GM10248 (cell line): ENCODE results near the gene OCSTAMP.

Experiments
- CTCF ChIA-PET: fragments of 300-600 bp; sonication (Branson Sonifier 250); formaldehyde crosslinking; extraction: SDS; loops from one replicate; lab custom pipeline; 2021; ENCODE audit warnings: antibody characterized with exemption; lab: Yijun Ruan, JAX
- POLR2A ChIA-PET: fragments of 350-650 bp; sonication (Branson Sonifier 250); formaldehyde crosslinking; extraction: SDS; loops from one replicate; lab custom pipeline; 2020; ENCODE audit warnings: antibody characterized with exemption; lab: Yijun Ruan, JAX
- DNase-seq: peaks from one replicate; pipeline ENCODE4 v3.0.0; 2012; ENCODE audit errors: extremely low spot score
- TF ChIP-seq, protein P1 (sequence below): IDR thresholded peaks from 2 replicates; pipeline ENCODE4 v1.5.1; 2012; ENCODE audit warnings: mild to moderate bottlenecking, low read depth; ENCODE audit errors: extremely low read depth, missing control alignments, control extremely low read depth

Gene OCSTAMP

GRCh38 chr20:46588532-46589511, 38.4 kb upstream of the OCSTAMP start:
- peak; percentile 26 for DNase-seq
- POLR2A ChIA-PET: no interaction called here
- CTCF ChIA-PET: interaction anchor here (2.1 kb wide), 1 partner anchor 27 kb away, joined by 9 read pairs; no protein-coding TSS in a partner anchor
- TF ChIP-seq, protein P1, sequence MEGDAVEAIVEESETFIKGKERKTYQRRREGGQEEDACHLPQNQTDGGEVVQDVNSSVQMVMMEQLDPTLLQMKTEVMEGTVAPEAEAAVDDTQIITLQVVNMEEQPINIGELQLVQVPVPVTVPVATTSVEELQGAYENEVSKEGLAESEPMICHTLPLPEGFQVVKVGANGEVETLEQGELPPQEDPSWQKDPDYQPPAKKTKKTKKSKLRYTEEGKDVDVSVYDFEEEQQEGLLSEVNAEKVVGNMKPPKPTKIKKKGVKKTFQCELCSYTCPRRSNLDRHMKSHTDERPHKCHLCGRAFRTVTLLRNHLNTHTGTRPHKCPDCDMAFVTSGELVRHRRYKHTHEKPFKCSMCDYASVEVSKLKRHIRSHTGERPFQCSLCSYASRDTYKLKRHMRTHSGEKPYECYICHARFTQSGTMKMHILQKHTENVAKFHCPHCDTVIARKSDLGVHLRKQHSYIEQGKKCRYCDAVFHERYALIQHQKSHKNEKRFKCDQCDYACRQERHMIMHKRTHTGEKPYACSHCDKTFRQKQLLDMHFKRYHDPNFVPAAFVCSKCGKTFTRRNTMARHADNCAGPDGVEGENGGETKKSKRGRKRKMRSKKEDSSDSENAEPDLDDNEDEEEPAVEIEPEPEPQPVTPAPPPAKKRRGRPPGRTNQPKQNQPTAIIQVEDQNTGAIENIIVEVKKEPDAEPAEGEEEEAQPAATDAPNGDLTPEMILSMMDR: no peak

- ChIA-PET POLR2A (no interaction called here), CTCF (interaction anchor here (1.7 to 2.1 kb wide), 2 partner anchors 26 to 31 kb away, joined by 4 to 9 read pairs; no protein-coding TSS in a partner anchor)
- TF ChIP-seq, protein P1: no peak
- no peak for DNase-seq
These were observed 37.5 kb upstream of the OCSTAMP start for GRCh38 chr20:46587986-46588385.

DNA sequence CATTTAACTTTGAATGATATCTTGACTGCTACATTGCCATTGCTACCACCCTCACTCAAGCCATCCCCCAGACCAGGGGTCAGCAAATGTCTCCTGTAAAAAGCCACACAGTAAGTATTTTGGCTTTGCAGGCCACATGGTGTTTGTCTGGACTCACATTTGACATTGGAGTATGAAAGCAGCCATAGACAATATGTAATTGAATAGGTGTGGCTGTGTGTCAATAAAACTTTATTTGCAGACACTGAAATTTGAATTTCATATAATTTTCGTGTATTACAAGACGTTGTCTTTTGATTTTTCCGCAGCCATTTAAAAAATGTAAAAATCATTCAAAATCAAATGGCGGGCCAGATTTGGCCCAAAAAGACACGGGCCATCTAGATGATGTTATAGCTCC, 36.3 kb upstream of the OCSTAMP start:
- TF ChIP-seq, protein P1: no peak
- ChIA-PET POLR2A (no interaction called here), CTCF (interaction anchor here (0.9 to 1.7 kb wide), 3 partner anchors 22 to 30 kb away, joined by 3 to 7 read pairs (median 4); no protein-coding TSS in a partner anchor)
- DNase-seq: no peak

- DNase-seq: no peak
- ChIA-PET CTCF (interaction anchor here (4.9 kb wide), 1 partner anchor 22 kb away, joined by 18 read pairs; no protein-coding TSS in a partner anchor), POLR2A (no interaction called here)
- TF ChIP-seq, protein P1: no peak
These were observed 34.1 kb upstream of the OCSTAMP start for GRCh38 chr20:46584508-46584907.

DNA sequence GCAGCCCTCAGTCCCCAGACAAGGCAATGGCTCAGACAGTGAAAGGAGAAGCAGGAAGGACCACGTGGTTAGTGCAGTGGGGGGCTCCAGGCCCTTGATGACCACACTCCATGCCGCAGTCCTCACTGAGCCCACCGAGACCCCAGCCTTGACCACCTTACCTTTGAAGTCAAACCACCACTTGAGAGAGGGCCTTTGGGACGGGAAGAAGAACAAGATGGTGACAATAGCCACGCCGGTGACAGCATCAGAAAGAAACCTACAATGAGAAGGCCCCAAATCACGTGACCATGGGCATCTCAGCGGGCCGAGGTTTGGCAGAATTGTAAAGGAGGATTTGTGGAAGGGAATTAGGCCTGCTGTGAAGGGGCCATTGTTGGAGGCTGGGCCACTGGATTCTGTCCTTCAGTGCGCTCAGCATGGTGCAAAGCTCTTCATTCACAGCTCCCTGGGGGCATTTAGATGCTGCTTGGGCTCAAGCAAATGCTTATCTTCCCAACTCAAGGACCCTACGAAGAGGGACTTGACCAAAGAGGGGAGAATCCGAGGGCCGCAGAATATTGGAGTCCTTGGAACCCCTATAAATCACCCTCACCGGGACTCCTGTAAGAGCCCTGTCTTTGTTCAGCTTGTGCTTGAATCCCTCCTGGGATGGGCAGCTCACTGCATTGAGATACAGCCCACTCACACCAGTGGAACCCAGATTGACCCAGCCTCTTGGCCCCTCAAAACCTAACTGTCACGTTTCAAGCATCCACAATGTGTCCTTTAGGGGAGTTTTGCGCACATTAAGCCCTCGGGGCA, 33.2 kb upstream of the OCSTAMP start:
- ChIA-PET POLR2A (no interaction called here), CTCF (interaction anchor here (4.9 kb wide), 1 partner anchor 22 kb away, joined by 18 read pairs; no protein-coding TSS in a partner anchor)
- TF ChIP-seq, protein P1: no peak
- DNase-seq: no peak

- TF ChIP-seq, protein P1: no peak
- ChIA-PET CTCF (interaction anchor here (1.4 to 4.9 kb wide), 2 partner anchors 21 to 209 kb away, joined by 3 to 18 read pairs; no protein-coding TSS in a partner anchor), POLR2A (no interaction called here)
- no peak for DNase-seq
These were observed 32.2 kb upstream of the OCSTAMP start for GRCh38 chr20:46582648-46583047.
